DND-41 (cell line): ENCODE results near the gene MAPKAPK3.
A peak's percentile ranks its signal among the peaks of the same experiment; 100 is the strongest.

Source experiments
- ATAC-seq: fragments of 200-7000 bp; cut with Tn5 transposase; 3 replicates; pipeline ENCODE4 v1.9.1; 2021; ENCODE audit warnings: low read depth; ENCODE audit not compliant: insufficient read depth
- DNase-seq: peaks from one replicate; pipeline ENCODE4 v3.0.0-alpha.2; 2020
- H2AFZ ChIP-seq: 2 replicates; pipeline ENCODE4 v1.6.0; 2012; ENCODE audit warnings: low read depth, low read length
- H3K27ac ChIP-seq: 2 replicates; pipeline ENCODE4 v1.5.1; 2012; ENCODE audit warnings: low read length, inconsistent platforms
- H3K27me3 ChIP-seq: fragments of 200-600 bp; sonication (generic); 2 replicates; pipeline ENCODE4 v1.6.0; 2012; ENCODE audit warnings: low read length, mild to moderate bottlenecking, inconsistent platforms; ENCODE audit not compliant: insufficient read depth, poor library complexity
- H3K36me3 ChIP-seq: 2 replicates; pipeline ENCODE4 v1.5.1; 2012; ENCODE audit warnings: low read length, inconsistent platforms; ENCODE audit not compliant: insufficient read depth
- H3K4me1 ChIP-seq: 2 replicates; pipeline ENCODE4 v1.5.1; 2012; ENCODE audit warnings: mild to moderate bottlenecking, low read length; ENCODE audit not compliant: insufficient read depth
- H3K4me2 ChIP-seq: 2 replicates; pipeline ENCODE4 v1.6.0; 2012; ENCODE audit warnings: mild to moderate bottlenecking, moderate library complexity, low read length, inconsistent platforms; ENCODE audit not compliant: insufficient read depth
- H3K4me3 ChIP-seq, 2 experiments: fragments of 200-600 bp in 1 of 2; shearing (Covaris generic) in 1 of 2; 2 replicates each; pipeline ENCODE4 v1.5.1; 2012 to 2016; ENCODE audit warnings: inconsistent platforms in 2 of 2, low read length in 2 of 2, mild to moderate bottlenecking in 2 of 2, low read depth in 1 of 2, moderate library complexity in 1 of 2
- H3K79me2 ChIP-seq: 2 replicates; pipeline ENCODE4 v1.6.0; 2012; ENCODE audit warnings: low read length, inconsistent platforms; ENCODE audit not compliant: insufficient read depth
- H3K9ac ChIP-seq: 2 replicates; pipeline ENCODE4 v1.6.0; 2012; ENCODE audit warnings: low read depth, mild to moderate bottlenecking, inconsistent platforms, low read length, moderate library complexity
- H3K9me3 ChIP-seq: 2 replicates; pipeline ENCODE4 v1.5.1; 2012; ENCODE audit warnings: low read length, moderate library complexity, mild to moderate bottlenecking, inconsistent platforms; ENCODE audit not compliant: insufficient read depth, severe bottlenecking
- H4K20me1 ChIP-seq: 2 replicates; pipeline ENCODE4 v1.6.0; 2012; ENCODE audit warnings: low read length; ENCODE audit not compliant: insufficient read depth
- EZH2 ChIP-seq: IDR thresholded peaks from 3 replicates; pipeline ENCODE4 v1.6.1; 2012; ENCODE audit warnings: borderline replicate concordance, low read depth, mild to moderate bottlenecking, moderate library complexity, low read length, inconsistent platforms; ENCODE audit not compliant: severe bottlenecking
- TF ChIP-seq, protein P1 (sequence below): IDR thresholded peaks from 2 replicates; pipeline ENCODE4 v1.5.1; 2012; ENCODE audit warnings: borderline replicate concordance, low read length, moderate library complexity, mild to moderate bottlenecking; ENCODE audit not compliant: poor library complexity, severe bottlenecking; ENCODE audit errors: extremely low read depth

The MAPKAPK3 gene

DNA sequence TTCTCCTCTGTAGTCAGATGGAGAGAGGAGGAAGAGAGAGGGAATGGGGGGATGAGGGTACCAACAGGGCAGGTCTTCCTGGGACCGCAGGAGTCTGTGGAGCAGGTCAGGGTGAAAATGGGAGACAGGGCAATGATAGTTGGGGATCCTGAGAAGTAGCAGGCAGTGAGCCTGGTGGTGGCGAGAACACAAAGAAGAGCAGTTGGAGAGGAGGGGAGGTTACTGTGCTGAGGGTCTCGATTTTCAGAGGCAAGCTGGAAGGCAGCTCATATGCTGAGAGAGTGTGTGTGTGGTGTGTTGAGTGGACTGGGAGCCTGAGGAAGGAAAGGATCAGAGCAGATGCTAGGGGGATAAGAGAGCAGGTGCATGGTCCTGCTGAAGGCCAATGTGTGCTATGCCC lies 55.7 kb downstream of the MAPKAPK3 start:
- no peak overlapping the region for H3K9ac ChIP-seq
- H4K20me1 ChIP-seq = no peaks in the 10 kb centered on the region
- H3K27ac ChIP-seq = no peak overlapping the region
- no peak overlapping the region for H3K4me2 ChIP-seq
- no peaks in the 10 kb centered on the region for H3K36me3 ChIP-seq
- H3K4me1 ChIP-seq = no peaks in the 10 kb centered on the region
- TF ChIP-seq, protein P1, sequence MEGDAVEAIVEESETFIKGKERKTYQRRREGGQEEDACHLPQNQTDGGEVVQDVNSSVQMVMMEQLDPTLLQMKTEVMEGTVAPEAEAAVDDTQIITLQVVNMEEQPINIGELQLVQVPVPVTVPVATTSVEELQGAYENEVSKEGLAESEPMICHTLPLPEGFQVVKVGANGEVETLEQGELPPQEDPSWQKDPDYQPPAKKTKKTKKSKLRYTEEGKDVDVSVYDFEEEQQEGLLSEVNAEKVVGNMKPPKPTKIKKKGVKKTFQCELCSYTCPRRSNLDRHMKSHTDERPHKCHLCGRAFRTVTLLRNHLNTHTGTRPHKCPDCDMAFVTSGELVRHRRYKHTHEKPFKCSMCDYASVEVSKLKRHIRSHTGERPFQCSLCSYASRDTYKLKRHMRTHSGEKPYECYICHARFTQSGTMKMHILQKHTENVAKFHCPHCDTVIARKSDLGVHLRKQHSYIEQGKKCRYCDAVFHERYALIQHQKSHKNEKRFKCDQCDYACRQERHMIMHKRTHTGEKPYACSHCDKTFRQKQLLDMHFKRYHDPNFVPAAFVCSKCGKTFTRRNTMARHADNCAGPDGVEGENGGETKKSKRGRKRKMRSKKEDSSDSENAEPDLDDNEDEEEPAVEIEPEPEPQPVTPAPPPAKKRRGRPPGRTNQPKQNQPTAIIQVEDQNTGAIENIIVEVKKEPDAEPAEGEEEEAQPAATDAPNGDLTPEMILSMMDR = no peak
- no peak for TF ChIP-seq EZH2
- DNase-seq (no peak), ATAC-seq (no peak)
- H3K4me3 ChIP-seq = no peak overlapping the region
- H3K27me3 ChIP-seq = peaks cover 45% of the 10 kb centered on the region
- no peaks in the 10 kb centered on the region for H3K9me3 ChIP-seq
- H2AFZ ChIP-seq = no peak overlapping the region
- no peaks in the 10 kb centered on the region for H3K79me2 ChIP-seq

GRCh38 chr3:50673931-50674330 lies 57.0 kb downstream of the MAPKAPK3 start:
- TF ChIP-seq, protein P1 = no peak
- no peak for TF ChIP-seq EZH2
- Histone ChIP-seq H3K9ac (no peak overlapping the region), H2AFZ (no peak overlapping the region), H4K20me1 (no peaks in the 10 kb centered on the region), H3K79me2 (no peaks in the 10 kb centered on the region), H3K27ac (no peak overlapping the region), H3K36me3 (no peaks in the 10 kb centered on the region), H3K4me3 (no peak overlapping the region), H3K27me3 (peaks cover 53% of the 10 kb centered on the region), H3K4me1 (no peaks in the 10 kb centered on the region), H3K4me2 (no peak overlapping the region), H3K9me3 (no peaks in the 10 kb centered on the region)
- ATAC-seq = no peak
- DNase-seq = no peak

DNA sequence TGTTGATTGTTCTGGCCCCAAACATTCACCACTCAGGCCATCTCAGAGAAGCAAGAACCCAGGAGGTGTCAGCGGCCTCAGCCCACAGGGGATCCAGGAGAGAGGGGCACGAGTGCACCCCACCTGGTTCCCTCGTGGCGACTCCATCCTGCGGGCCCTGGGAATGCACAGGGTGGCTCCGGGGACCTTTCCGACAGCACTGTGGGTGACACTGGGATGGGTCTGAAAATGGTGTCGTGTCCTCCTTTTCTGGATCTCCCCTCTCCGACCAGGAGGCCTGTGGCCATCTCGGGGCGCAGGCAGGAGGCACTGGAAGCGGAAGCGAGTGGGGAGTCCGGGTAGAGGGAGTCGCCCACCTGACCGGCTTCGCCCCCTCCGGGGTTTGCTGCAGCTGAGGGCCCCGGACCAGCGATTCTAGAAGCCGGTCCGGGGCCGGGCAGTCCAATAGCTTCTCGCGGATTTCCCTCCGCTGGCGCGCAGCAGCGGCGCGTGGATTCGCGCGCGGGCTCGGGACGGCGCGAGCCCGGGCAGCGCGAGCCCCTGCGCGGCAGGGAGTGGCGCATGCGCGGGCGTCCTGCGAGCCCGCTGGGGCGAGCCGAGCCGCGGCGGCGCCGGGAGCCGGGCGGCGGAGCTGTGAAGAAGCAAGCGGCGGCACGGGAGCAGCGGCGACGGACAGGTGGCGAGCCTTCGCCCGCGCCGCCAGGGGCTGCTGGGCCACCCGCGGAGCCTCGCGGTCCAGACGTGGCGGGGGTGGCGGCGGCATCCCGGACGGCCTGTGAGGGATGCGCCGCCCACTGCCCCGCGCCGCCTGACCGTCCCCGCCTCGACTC lies 57.6 kb downstream of the MAPKAPK3 start, which contains the start of gene DOCK3:
TSS of gene DOCK3 (plus strand) at position 579 of the 830 bp plus-strand sequence. CDS start 337 bp downstream, outside the sequence.
- Histone ChIP-seq H3K27me3 (peaks cover 56% of the 10 kb centered on the region), H2AFZ (no peak within 1 kb of the TSS)
- TF ChIP-seq EZH2 = no peak
- TF ChIP-seq, protein P1 = no peak

More for the DNA sequence above, 57.6 kb downstream of the MAPKAPK3 start, which contains the start of gene DOCK3:
- Histone ChIP-seq H3K27ac (no peak within 1 kb of the TSS), H3K36me3 (no peaks in the 10 kb centered on the region), H3K4me1 (no peaks in the 10 kb centered on the region), H3K4me3 (no peak within 1 kb of the TSS), H4K20me1 (no peaks in the 10 kb centered on the region), H3K79me2 (no peaks in the 10 kb centered on the region), H3K4me2 (no peak within 1 kb of the TSS), H3K9me3 (no peaks in the 10 kb centered on the region), H3K9ac (no peak within 1 kb of the TSS)
- ATAC-seq (peak; percentile 60; the same call in 2 of the 3 replicates), DNase-seq (no peak)
